Central memory CD8-positive, alpha-beta T cell (primary cell): ENCODE data around the gene CPNE6.

ENCODE experiments used
- ATAC-seq: fragments of 150-1000 bp; cut with Tn5 transposase; replicated peaks from 2 replicates; pipeline ENCODE4 v1.10.0; 2022; ENCODE audit warnings: mild to moderate bottlenecking, moderate FRiP score, moderate number of reproducible peaks; ENCODE audit not compliant: poor library complexity, severe bottlenecking; ENCODE audit errors: extremely low read depth
- DNase-seq, 2 donors: peaks; one replicate each; pipeline ENCODE4 v3.0.0; 2021; ENCODE audit warnings: low spot score in 2 of 2
- H3K27ac Mint-ChIP-seq: one replicate; pipeline ENCODE4 v1.8.0; 2022; ENCODE audit warnings: low read depth, mild to moderate bottlenecking, moderate library complexity, mixed read lengths
- H3K27me3 Mint-ChIP-seq: one replicate; pipeline ENCODE4 v1.8.0; 2022; ENCODE audit warnings: mixed read lengths
- H3K36me3 Mint-ChIP-seq: one replicate; pipeline ENCODE4 v1.8.0; 2022; ENCODE audit warnings: mild to moderate bottlenecking, moderate library complexity, mixed read lengths; ENCODE audit not compliant: insufficient read depth
- H3K4me1 Mint-ChIP-seq: one replicate; pipeline ENCODE4 v1.8.0; 2022; ENCODE audit warnings: mixed read lengths
- H3K4me3 Mint-ChIP-seq: one replicate; pipeline ENCODE4 v1.8.0; 2022; ENCODE audit warnings: mild to moderate bottlenecking, moderate library complexity, mixed read lengths
- H3K9me3 Mint-ChIP-seq: one replicate; pipeline ENCODE4 v1.8.0; 2022; ENCODE audit warnings: mixed read lengths

CPNE6 gene

DNA sequence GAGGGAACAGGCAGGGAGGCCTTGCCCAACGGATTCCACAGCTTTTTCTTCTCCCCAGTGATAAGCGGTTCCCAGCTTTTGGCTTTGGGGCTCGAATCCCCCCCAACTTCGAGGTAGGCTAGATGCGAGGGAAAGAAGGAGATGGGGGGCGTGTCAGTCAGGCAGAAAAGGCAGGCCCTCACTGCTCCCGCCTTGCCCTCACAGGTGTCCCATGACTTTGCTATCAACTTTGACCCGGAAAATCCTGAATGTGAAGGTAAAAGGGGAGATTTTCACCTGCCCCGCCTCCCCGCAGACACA, 4.9 kb downstream of the CPNE6 start:
- Mint-ChIP-seq H3K9me3 (no peaks in the 10 kb centered on the region), H3K36me3 (peaks cover 1% of the 10 kb centered on the region), H3K27me3 (peaks cover 2% of the 10 kb centered on the region), H3K4me3 (no peak overlapping the region), H3K27ac (no peak overlapping the region), H3K4me1 (peaks cover 14% of the 10 kb centered on the region)
- ATAC-seq, result no peak
- DNase-seq, result no peak

- no peak for DNase-seq
- Mint-ChIP-seq H3K27me3 (no peaks in the 10 kb centered on the region), H3K9me3 (no peaks in the 10 kb centered on the region), H3K27ac (no peak overlapping the region), H3K4me1 (peaks cover 18% of the 10 kb centered on the region), H3K36me3 (peaks cover 4% of the 10 kb centered on the region), H3K4me3 (no peak overlapping the region)
- no peak for ATAC-seq
These were observed 5.7 kb downstream of the CPNE6 start for GRCh38 chr14:24077086-24077485.

- DNase-seq (no peak), ATAC-seq (no peak)
- Mint-ChIP-seq H3K4me3 (no peak overlapping the region), H3K36me3 (peaks cover 7% of the 10 kb centered on the region), H3K9me3 (no peaks in the 10 kb centered on the region), H3K27ac (no peak overlapping the region), H3K27me3 (no peaks in the 10 kb centered on the region), H3K4me1 (peaks cover 23% of the 10 kb centered on the region)
These were observed 6.8 kb downstream of the CPNE6 start for GRCh38 chr14:24078146-24078545.

GRCh38 chr14:24079491-24080141, 8.3 kb downstream of the CPNE6 start:
- Mint-ChIP-seq H3K9me3 (no peaks in the 10 kb centered on the region), H3K27ac (no peak overlapping the region), H3K36me3 (peaks cover 7% of the 10 kb centered on the region), H3K4me3 (peak overlapping the region; percentile 45), H3K4me1 (peaks cover 23% of the 10 kb centered on the region), H3K27me3 (no peaks in the 10 kb centered on the region)
- DNase-seq (no peak), ATAC-seq (no peak)

GRCh38 chr14:24080142-24080530, 8.8 kb downstream of the CPNE6 start:
- Mint-ChIP-seq H3K4me3 (peak overlapping the region; percentile 83), H3K4me1 (peaks cover 23% of the 10 kb centered on the region), H3K9me3 (no peaks in the 10 kb centered on the region), H3K27me3 (no peaks in the 10 kb centered on the region), H3K36me3 (peaks cover 7% of the 10 kb centered on the region), H3K27ac (no peak overlapping the region)
- no peak for ATAC-seq
- DNase-seq, result no peak

- DNase-seq (peak; percentile 33 to 41), ATAC-seq (peak; percentile 85)
- no peak overlapping the region for H3K27ac Mint-ChIP-seq
- peaks cover 23% of the 10 kb centered on the region for H3K4me1 Mint-ChIP-seq
- H3K36me3 Mint-ChIP-seq, result peaks cover 7% of the 10 kb centered on the region
- H3K27me3 Mint-ChIP-seq, result no peaks in the 10 kb centered on the region
- no peaks in the 10 kb centered on the region for H3K9me3 Mint-ChIP-seq
- H3K4me3 Mint-ChIP-seq, result peak overlapping the region; percentile 83
These were observed 9.8 kb downstream of the CPNE6 start for GRCh38 chr14:24080888-24081738.

DNA sequence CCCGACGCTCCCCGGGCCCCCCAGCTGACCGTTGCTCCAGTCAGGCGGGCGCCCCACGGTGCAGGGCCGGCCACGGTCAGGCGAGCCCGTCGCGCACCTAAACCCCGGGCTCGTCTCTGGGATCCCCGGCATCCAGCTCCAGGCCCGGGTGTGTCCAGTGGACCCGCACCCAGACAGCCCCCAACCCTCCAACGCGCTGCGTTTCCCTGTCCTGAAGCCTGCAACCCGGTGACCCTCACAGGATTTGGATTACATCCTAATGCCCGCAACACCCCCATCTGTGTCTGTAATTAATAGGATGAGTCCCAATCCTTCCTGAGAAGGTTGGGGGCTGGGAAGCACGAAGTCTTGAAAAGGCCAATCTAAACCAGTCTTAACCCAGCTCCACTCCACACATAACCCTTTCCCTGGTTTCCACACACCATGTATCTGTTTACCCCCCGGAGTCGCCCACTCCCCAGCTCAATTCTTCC, 10.4 kb downstream of the CPNE6 start:
- no peak for ATAC-seq
- H3K4me1 Mint-ChIP-seq, result peaks cover 23% of the 10 kb centered on the region
- no peaks in the 10 kb centered on the region for H3K27me3 Mint-ChIP-seq
- H3K9me3 Mint-ChIP-seq, result no peaks in the 10 kb centered on the region
- peak overlapping the region; percentile 83 for H3K27ac Mint-ChIP-seq
- no peak for DNase-seq
- H3K36me3 Mint-ChIP-seq, result peaks cover 7% of the 10 kb centered on the region
- H3K4me3 Mint-ChIP-seq, result peak overlapping the region; percentile 83

- Mint-ChIP-seq H3K4me1 (peaks cover 23% of the 10 kb centered on the region), H3K9me3 (no peaks in the 10 kb centered on the region), H3K27me3 (no peaks in the 10 kb centered on the region), H3K27ac (peak overlapping the region; percentile 83), H3K4me3 (peak overlapping the region; percentile 83), H3K36me3 (peaks cover 7% of the 10 kb centered on the region)
- DNase-seq (no peak), ATAC-seq (no peak)
These were observed 11.2 kb downstream of the CPNE6 start for GRCh38 chr14:24082411-24083080.

DNA sequence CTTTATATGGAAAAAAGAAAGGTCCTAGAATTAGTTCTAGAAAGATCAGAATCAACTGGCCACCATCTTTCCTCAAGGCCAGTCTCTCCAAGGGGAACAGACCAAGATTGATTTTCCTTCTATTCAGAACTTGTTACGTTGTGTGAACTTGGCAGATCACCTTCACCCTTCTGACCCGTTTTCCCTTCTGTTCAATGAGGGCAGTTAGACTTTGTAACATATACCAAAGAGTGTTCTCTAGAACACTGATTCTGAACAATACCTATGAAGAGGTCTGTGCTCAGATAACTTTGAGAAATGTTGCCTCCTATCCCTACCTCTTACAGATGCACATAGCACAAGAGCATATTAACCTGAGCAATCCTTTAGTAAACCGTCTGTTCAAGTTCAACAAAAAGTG, 12.1 kb downstream of the CPNE6 start:
- no peak for ATAC-seq
- Mint-ChIP-seq H3K27me3 (no peaks in the 10 kb centered on the region), H3K9me3 (no peaks in the 10 kb centered on the region), H3K36me3 (peaks cover 6% of the 10 kb centered on the region), H3K4me3 (no peak overlapping the region), H3K27ac (no peak overlapping the region), H3K4me1 (peaks cover 23% of the 10 kb centered on the region)
- DNase-seq, result no peak

DNA sequence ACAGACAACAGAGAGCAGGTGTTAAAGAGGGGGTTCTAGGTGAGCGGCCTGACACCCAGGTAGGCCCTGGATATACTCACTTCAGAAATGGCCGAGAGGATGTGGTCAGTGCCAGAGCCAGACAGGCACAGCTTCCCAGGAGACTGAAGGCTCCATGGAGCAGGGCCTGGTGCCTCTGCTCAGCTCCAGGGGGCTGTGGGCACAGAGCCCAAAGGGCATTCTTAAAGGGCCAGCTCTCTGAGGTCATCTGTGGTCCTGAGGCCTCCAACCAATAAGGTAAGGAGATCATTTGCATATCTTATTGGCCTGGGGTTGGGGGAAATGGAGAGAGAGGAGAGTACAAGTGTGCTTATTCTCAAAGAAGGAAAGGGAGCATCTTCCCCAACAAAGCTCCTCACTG, 13.1 kb downstream of the CPNE6 start:
- ATAC-seq, result no peak
- Mint-ChIP-seq H3K9me3 (no peaks in the 10 kb centered on the region), H3K4me1 (peaks cover 23% of the 10 kb centered on the region), H3K27me3 (no peaks in the 10 kb centered on the region), H3K36me3 (peaks cover 6% of the 10 kb centered on the region), H3K4me3 (no peak overlapping the region), H3K27ac (no peak overlapping the region)
- no peak for DNase-seq

DNA sequence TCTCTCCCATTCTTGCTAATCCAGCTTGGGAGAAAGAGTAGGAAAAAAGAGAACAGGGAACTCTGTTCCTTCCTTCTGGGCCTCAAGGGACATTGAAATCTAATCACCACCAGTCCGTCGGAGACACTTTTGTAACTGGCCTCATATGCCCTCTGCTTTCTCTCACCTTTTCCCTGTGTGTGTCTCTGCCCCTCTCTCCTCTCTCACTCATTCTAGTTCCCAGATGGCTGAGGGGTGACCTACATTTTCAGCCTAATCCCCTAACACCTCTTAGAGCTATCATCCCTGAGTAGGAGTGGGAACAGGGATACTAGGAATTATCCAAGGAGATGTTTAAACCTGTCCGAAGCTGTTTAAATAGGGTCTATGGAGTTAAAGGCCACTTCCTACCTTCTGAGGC, 13.9 kb downstream of the CPNE6 start:
- Mint-ChIP-seq H3K27me3 (no peaks in the 10 kb centered on the region), H3K27ac (no peak overlapping the region), H3K4me3 (no peak overlapping the region), H3K9me3 (no peaks in the 10 kb centered on the region), H3K4me1 (peaks cover 17% of the 10 kb centered on the region), H3K36me3 (peaks cover 6% of the 10 kb centered on the region)
- no peak for ATAC-seq
- DNase-seq, result no peak

GRCh38 chr14:24086193-24086955, 15.0 kb downstream of the CPNE6 start:
- no peak overlapping the region for H3K27ac Mint-ChIP-seq
- peaks cover 15% of the 10 kb centered on the region for H3K4me1 Mint-ChIP-seq
- H3K27me3 Mint-ChIP-seq, result no peaks in the 10 kb centered on the region
- H3K9me3 Mint-ChIP-seq, result no peaks in the 10 kb centered on the region
- H3K36me3 Mint-ChIP-seq, result peaks cover 6% of the 10 kb centered on the region
- ATAC-seq, result no peak
- DNase-seq, result no peak
- no peak overlapping the region for H3K4me3 Mint-ChIP-seq
